Activated CD4-positive, alpha-beta T cell treated with anti-CD3 and anti-CD28 coated beads for 36 hours (primary cell): Measurements from ENCODE around the gene PNLIPRP1. TPM values are rescaled to one million over a fixed set of nuclear protein-coding genes. Genes with fewer than 3 reads are reported as not detected.

Source experiments
- ATAC-seq: fragments of 200-7000 bp; cut with Tn5 transposase; one replicate; pipeline ENCODE4 v1.10.0; 2021; ENCODE audit warnings: mild to moderate bottlenecking, moderate library complexity
- CTCF ChIA-PET: fragments of 350-600 bp; sonication (Branson Sonifier 250); formaldehyde crosslinking; loops from one replicate; lab custom pipeline; 2021; ENCODE audit warnings: antibody characterized with exemption; lab: Charles Lee
- POLR2A ChIA-PET: fragments of 350-600 bp; sonication (Branson Sonifier 250); formaldehyde crosslinking; loops from one replicate; lab custom pipeline; 2021; ENCODE audit warnings: antibody characterized with exemption, inconsistent platforms; lab: Charles Lee
- DNase-seq: peaks from one replicate; pipeline ENCODE4 v3.0.0-alpha.2; 2020
- H3K27ac Mint-ChIP-seq: one replicate; pipeline ENCODE4 v1.8.0; 2021; ENCODE audit warnings: mixed read lengths
- H3K27me3 Mint-ChIP-seq: one replicate; pipeline ENCODE4 v1.8.0; 2021; ENCODE audit warnings: mixed read lengths
- H3K36me3 Mint-ChIP-seq: one replicate; pipeline ENCODE4 v1.8.0; 2021; ENCODE audit warnings: low read depth, mixed read lengths
- H3K4me1 Mint-ChIP-seq: one replicate; pipeline ENCODE4 v1.8.0; 2021; ENCODE audit warnings: mixed read lengths
- H3K4me3 Mint-ChIP-seq: one replicate; pipeline ENCODE4 v1.8.0; 2021; ENCODE audit warnings: mild to moderate bottlenecking, moderate library complexity, mixed read lengths
- H3K9me3 Mint-ChIP-seq: one replicate; pipeline ENCODE4 v1.8.0; 2021; ENCODE audit warnings: low read depth, mixed read lengths
- intact Hi-C, 2 experiments: fragments of 100-400 bp; cut with DNase I in 1 of 2; cut with micrococcal nuclease in 1 of 2; formaldehyde crosslinking; loops; one replicate each; pipeline versions ENCODE4 v1.14.2 to v1.15.1; 2022 to 2024; cut with DNase I, micrococcal nuclease
- total RNA-seq, 2 experiments: library from RNA; stranded (reverse); gene quantifications; one replicate each; pipeline ENCODE4 v1.2.3, GENCODE V29; 2021

Gene PNLIPRP1
- total RNA-seq, 2 experiments from 2014 or later = not detected

- ChIA-PET CTCF (no interaction called here), POLR2A (no interaction called here)
- Mint-ChIP-seq H3K4me1 (no peaks in the 10 kb centered on the region), H3K27ac (no peak overlapping the region), H3K27me3 (peaks cover 7% of the 10 kb centered on the region), H3K9me3 (no peaks in the 10 kb centered on the region), H3K36me3 (no peaks in the 10 kb centered on the region), H3K4me3 (no peak overlapping the region)
- DNase-seq (no peak), ATAC-seq (no peak)
- intact Hi-C loops = no loop called here
These were observed 12.1 kb downstream of the PNLIPRP1 start for GRCh38 chr10:116602648-116603400.

- POLR2A ChIA-PET = no interaction called here
- no peaks in the 10 kb centered on the region for H3K9me3 Mint-ChIP-seq
- H3K27me3 Mint-ChIP-seq = peaks cover 19% of the 10 kb centered on the region
- H3K4me3 Mint-ChIP-seq = no peak overlapping the region
- DNase-seq (no peak), ATAC-seq (no peak)
- H3K36me3 Mint-ChIP-seq = no peaks in the 10 kb centered on the region
- H3K4me1 Mint-ChIP-seq = no peaks in the 10 kb centered on the region
- CTCF ChIA-PET = no interaction called here
- H3K27ac Mint-ChIP-seq = no peak overlapping the region
- intact Hi-C loops = no loop called here
These were observed 15.3 kb downstream of the PNLIPRP1 start for GRCh38 chr10:116606061-116606483.

GRCh38 chr10:116607336-116607735 lies 16.6 kb downstream of the PNLIPRP1 start:
- no peaks in the 10 kb centered on the region for H3K36me3 Mint-ChIP-seq
- ATAC-seq = no peak
- H3K27ac Mint-ChIP-seq = no peak overlapping the region
- POLR2A ChIA-PET = no interaction called here
- DNase-seq = no peak
- no peaks in the 10 kb centered on the region for H3K9me3 Mint-ChIP-seq
- intact Hi-C loops = no loop called here
- H3K4me1 Mint-ChIP-seq = no peaks in the 10 kb centered on the region
- no peak overlapping the region for H3K4me3 Mint-ChIP-seq
- H3K27me3 Mint-ChIP-seq = peaks cover 19% of the 10 kb centered on the region
- CTCF ChIA-PET = no interaction called here

DNA sequence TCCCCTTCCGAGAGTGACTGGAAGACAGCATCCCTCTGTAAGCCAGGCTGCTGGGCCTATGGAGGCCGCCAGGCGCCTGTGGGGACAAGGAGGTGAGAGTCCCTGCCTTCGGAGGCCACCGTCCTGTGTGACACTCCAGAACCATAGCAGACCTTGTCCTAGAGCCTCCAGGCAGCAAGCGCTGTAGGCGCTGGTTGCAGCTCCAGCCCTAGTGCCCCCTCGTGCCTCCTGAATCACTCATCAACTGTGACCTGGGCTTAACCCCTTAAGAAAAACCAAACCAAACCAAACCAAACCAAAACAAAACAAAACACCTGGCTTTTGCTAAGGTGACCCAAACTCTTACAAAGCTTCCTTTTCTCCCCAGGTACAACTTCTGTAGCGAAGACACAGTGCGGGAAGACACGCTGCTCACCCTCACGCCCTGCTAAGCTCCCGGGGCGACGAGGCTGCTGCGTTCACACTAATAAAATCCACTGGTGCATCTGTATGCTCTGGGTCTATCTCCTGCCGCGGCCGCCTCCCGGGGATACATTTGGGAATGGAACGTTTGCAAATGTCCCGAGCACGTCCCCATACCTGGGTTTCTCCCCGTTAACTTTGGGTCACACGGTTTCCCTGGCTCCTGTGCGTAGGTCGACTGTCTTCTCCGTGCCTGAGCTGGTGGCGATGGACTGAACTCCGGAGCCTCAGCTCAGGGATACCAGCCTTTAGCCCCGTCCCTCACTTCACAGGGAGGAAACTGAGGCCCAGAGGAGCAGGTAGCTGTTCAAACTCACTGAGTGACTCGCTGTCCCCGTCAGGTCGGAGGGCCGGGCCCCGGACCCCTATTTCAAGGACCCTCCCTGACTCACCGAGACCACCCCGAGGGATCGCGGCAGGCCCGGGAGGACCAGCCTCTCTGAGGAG lies 18.2 kb downstream of the PNLIPRP1 start:
- Mint-ChIP-seq H3K4me3 (no peak overlapping the region), H3K4me1 (no peaks in the 10 kb centered on the region), H3K27me3 (peaks cover 19% of the 10 kb centered on the region), H3K27ac (no peak overlapping the region), H3K9me3 (no peaks in the 10 kb centered on the region), H3K36me3 (no peaks in the 10 kb centered on the region)
- no peak for ATAC-seq
- no peak for DNase-seq
- intact Hi-C loops = no loop called here
- CTCF ChIA-PET = interaction anchor here (0.6 kb wide), 2 partner anchors 124 to 1811 kb away, joined by 3 read pairs; no protein-coding TSS in a partner anchor
- POLR2A ChIA-PET = no interaction called here

DNA sequence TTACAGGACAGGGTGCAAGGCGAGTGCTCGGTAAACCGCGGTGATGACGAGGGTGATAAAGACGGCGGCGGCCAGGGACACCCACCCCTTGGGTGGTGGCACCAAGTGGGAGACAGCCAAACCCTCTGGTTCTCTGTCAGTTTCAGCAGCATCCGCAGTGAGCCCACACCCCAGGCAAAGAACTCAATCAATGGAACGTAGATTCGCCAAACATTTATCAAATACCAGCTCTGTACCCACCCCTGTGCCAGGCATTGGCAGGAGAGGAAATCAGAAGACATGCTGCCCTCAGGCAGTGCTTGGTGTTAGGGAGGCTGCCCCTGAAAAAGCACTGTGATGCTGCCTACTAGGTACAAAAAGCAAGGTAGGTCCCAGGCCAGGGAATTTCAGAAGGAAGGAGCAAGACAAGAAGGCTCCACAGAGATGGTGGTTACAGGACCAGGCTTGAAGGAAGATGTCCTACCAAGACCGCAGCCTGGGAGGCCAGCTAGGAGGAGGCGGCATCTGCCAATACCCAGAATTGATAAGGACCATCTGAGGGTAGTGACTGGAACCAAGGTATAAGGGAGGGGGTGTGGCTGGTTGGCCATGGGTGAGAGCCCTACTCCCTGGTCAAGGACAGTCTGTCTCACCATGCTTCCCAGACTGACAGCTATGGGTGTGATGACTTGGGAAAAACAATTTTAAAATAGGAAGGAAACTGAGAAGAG lies 19.8 kb downstream of the PNLIPRP1 start:
- Mint-ChIP-seq H3K9me3 (no peaks in the 10 kb centered on the region), H3K27me3 (peaks cover 21% of the 10 kb centered on the region), H3K4me1 (no peaks in the 10 kb centered on the region), H3K4me3 (no peak overlapping the region), H3K36me3 (no peaks in the 10 kb centered on the region), H3K27ac (no peak overlapping the region)
- intact Hi-C loops = no loop called here
- ChIA-PET POLR2A (no interaction called here), CTCF (no interaction called here)
- no peak for ATAC-seq
- DNase-seq = no peak

GRCh38 chr10:116611153-116611545 lies 20.4 kb downstream of the PNLIPRP1 start:
- peaks cover 21% of the 10 kb centered on the region for H3K27me3 Mint-ChIP-seq
- no peaks in the 10 kb centered on the region for H3K9me3 Mint-ChIP-seq
- H3K36me3 Mint-ChIP-seq = no peaks in the 10 kb centered on the region
- no peaks in the 10 kb centered on the region for H3K4me1 Mint-ChIP-seq
- intact Hi-C loops = no loop called here
- no peak overlapping the region for H3K27ac Mint-ChIP-seq
- DNase-seq = no peak
- ChIA-PET CTCF (no interaction called here), POLR2A (no interaction called here)
- ATAC-seq = no peak
- no peak overlapping the region for H3K4me3 Mint-ChIP-seq

DNA sequence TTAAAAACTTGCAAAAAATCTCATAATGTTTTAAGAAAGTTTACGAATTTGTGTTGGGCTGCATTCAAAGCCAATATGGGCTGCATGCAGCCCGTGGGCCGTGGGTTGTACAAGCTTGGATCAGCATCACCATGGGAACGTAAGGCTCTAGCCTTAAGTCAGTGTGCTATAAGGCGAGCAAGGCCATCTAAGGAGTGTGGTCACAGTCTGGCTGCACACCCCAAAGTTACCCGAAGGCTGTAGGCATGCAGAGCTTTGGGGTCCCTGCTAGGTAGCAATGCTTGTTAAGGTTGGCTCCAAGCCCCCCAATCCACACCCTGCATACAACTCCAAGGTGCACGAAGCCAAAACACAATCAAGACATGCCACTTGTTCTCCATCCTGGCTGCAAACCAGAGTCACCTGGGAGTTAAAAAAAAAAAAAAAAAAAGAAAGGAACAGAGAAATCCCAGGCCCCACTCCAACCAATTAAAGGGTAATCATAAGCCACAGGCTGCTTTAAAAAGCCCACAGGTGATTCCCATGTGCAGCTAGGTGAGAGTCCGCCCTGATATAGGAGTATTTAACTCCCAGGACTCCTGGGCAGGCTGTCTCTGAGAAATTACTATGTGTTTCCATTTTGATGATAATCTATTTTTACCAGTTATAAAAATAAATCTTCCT lies 21.5 kb downstream of the PNLIPRP1 start:
- intact Hi-C loops = no loop called here
- no peaks in the 10 kb centered on the region for H3K9me3 Mint-ChIP-seq
- POLR2A ChIA-PET = no interaction called here
- DNase-seq (no peak), ATAC-seq (no peak)
- CTCF ChIA-PET = no interaction called here
- no peak overlapping the region for H3K4me3 Mint-ChIP-seq
- no peaks in the 10 kb centered on the region for H3K4me1 Mint-ChIP-seq
- no peaks in the 10 kb centered on the region for H3K36me3 Mint-ChIP-seq
- H3K27me3 Mint-ChIP-seq = peaks cover 18% of the 10 kb centered on the region
- no peak overlapping the region for H3K27ac Mint-ChIP-seq

GRCh38 chr10:116613471-116613870 lies 22.7 kb downstream of the PNLIPRP1 start:
- CTCF ChIA-PET = no interaction called here
- no peak for DNase-seq
- H3K4me3 Mint-ChIP-seq = no peak overlapping the region
- POLR2A ChIA-PET = no interaction called here
- H3K4me1 Mint-ChIP-seq = no peaks in the 10 kb centered on the region
- no peak overlapping the region for H3K27ac Mint-ChIP-seq
- peaks cover 20% of the 10 kb centered on the region for H3K27me3 Mint-ChIP-seq
- no peaks in the 10 kb centered on the region for H3K9me3 Mint-ChIP-seq
- intact Hi-C loops = no loop called here
- ATAC-seq = no peak
- no peaks in the 10 kb centered on the region for H3K36me3 Mint-ChIP-seq

DNA sequence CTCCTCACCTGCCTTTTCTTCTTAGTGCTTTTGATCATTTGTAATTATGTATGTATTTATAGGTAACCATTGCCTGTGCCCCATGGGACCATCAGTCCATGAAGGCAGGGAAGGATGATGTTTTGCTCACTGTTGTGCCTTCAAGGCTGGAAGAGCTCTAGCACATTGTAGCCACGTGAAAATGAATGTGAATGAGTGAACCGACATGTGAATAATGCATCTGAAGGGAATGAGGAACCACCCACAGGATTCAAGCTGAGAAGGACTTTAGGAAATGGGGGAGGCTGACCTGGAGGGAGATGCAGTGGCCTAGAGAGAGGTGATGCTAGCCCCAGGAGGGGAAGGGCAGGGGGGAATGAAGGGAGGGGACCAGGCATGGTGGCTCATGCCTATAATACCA lies 24.0 kb downstream of the PNLIPRP1 start:
- no peak for ATAC-seq
- peaks cover 15% of the 10 kb centered on the region for H3K27me3 Mint-ChIP-seq
- POLR2A ChIA-PET = no interaction called here
- intact Hi-C loops = no loop called here
- H3K9me3 Mint-ChIP-seq = no peaks in the 10 kb centered on the region
- H3K27ac Mint-ChIP-seq = no peak overlapping the region
- no peak overlapping the region for H3K4me3 Mint-ChIP-seq
- no peaks in the 10 kb centered on the region for H3K4me1 Mint-ChIP-seq
- no peak for DNase-seq
- CTCF ChIA-PET = no interaction called here
- H3K36me3 Mint-ChIP-seq = no peaks in the 10 kb centered on the region

DNA sequence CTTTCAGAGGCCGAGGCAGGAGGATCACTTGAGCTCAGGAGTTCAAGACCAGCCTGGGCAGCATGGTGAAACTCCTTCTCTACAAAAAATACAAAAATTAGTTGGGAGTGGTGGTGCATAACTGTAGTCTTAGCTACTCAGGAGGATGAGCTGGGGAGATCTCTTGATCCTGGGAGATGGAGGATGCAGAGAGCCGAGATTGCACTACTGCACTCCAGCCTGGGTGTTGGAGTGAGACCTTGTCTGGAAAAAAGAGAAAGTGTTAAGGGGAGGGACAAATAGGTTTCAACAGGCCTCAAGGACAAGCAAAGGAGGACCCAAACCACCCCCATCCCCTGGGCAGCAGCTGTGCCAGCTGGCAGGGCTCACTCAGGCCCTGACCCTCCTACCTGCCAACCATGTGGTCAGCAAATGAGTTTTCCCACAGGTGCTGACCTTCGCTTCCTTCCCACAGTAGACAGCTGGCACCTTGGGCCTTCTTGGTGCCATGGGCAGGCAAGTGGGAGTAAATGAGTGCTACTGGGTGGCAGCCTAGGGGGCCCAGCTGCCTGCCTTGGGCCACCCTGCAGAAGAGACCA lies 24.5 kb downstream of the PNLIPRP1 start:
- H3K36me3 Mint-ChIP-seq = no peaks in the 10 kb centered on the region
- H3K4me3 Mint-ChIP-seq = no peak overlapping the region
- intact Hi-C loops = no loop called here
- no peaks in the 10 kb centered on the region for H3K4me1 Mint-ChIP-seq
- ChIA-PET POLR2A (no interaction called here), CTCF (no interaction called here)
- peaks cover 13% of the 10 kb centered on the region for H3K27me3 Mint-ChIP-seq
- DNase-seq = no peak
- no peak overlapping the region for H3K27ac Mint-ChIP-seq
- no peak for ATAC-seq
- no peaks in the 10 kb centered on the region for H3K9me3 Mint-ChIP-seq
